Colonic mucosa (tissue), 4 donors: ENCODE data around the gene OR10S1. TPM values are rescaled to one million over a fixed set of nuclear protein-coding genes. Genes with fewer than 3 reads are reported as not detected.
"Not testable (repeated sequence)": the region's sequence is repeated elsewhere in the genome, so short reads cannot be mapped to it uniquely, and the experiment has no call there.

ENCODE experiments used
- DNase-seq: peaks from one replicate; pipeline ENCODE4 v3.0.0-alpha.2; 2020
- H3K27ac ChIP-seq: fragments of 200-600 bp; one replicate; pipeline ENCODE4 v1.8.0; 2021
- H3K27me3 ChIP-seq: fragments of 200-600 bp; one replicate; pipeline ENCODE4 v1.8.0; 2021
- H3K36me3 ChIP-seq: fragments of 200-600 bp; one replicate; pipeline ENCODE4 v1.8.0; 2021
- H3K4me1 ChIP-seq: fragments of 200-600 bp; one replicate; pipeline ENCODE4 v1.8.0; 2021; ENCODE audit warnings: mild to moderate bottlenecking
- H3K4me3 ChIP-seq: fragments of 200-600 bp; one replicate; pipeline ENCODE4 v1.8.0; 2021
- H3K9ac ChIP-seq, 2 donors: one replicate each; pipeline ENCODE4 v1.7.0; 2013; ENCODE audit warnings: control low read depth in 2 of 2, low read depth in 2 of 2, low read length in 2 of 2
- H3K9me3 ChIP-seq: fragments of 200-600 bp; one replicate; pipeline ENCODE4 v1.8.0; 2021
- intact Hi-C: fragments of 100-400 bp; cut with DNase I; formaldehyde crosslinking; loops from one replicate; pipeline ENCODE4 v1.14.1; 2022
- total RNA-seq, 2 donors: library from RNA; stranded (reverse); fragmentation: NEBNext Ultra II Directional in 1 of 2; extraction: Animal tissue kit (Norgen Biotek cat#: 25700) in 1 of 2; gene quantifications; one replicate each; pipeline ENCODE4 v1.2.1, GENCODE V29; 2021
- TF ChIP-seq, protein P1 (sequence below): fragments of 200-600 bp; IDR thresholded peaks from one replicate; pipeline ENCODE4 v1.8.0; 2022; ENCODE audit warnings: antibody characterized with exemption, mild to moderate bottlenecking
- donor health status: healthy.
- donor health status: DM: no; HTN: no; CAD: no.
- donor health status: DM: no; HTN: no; CAD: no.

OR10S1 gene, protein sequence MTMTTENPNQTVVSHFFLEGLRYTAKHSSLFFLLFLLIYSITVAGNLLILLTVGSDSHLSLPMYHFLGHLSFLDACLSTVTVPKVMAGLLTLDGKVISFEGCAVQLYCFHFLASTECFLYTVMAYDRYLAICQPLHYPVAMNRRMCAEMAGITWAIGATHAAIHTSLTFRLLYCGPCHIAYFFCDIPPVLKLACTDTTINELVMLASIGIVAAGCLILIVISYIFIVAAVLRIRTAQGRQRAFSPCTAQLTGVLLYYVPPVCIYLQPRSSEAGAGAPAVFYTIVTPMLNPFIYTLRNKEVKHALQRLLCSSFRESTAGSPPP
- total RNA-seq = not detected

DNA sequence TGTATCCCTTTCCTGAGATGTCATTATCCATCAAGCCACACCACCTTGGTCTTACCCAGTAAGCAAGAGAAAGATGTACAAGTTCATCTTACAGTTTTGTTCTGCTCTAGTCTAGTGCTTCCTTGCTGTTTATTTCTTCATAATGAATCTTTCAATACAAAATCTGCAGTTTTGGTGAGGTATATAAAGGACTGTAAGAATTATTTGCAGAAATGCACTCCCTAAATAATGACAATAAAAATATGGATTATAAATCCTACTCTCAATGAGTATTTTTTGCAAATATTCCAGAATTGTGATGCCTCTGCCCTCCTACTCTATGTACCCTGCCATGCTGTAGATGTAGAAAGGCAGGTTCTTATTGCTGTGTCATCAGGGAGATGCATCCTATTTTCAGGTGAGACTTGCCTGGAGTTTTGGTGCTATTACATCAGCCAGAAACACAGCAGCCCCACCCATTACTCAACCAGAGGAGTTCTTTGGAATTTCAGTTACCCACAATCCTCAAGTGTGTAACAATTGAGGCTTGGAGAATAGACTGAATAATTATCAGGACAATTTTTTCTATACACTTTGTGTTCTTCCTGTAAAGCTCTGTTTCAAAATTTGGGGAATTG is at the start of gene OR10S1:
Gene OR10S1 (minus strand): TSS at position 51 of the 617 bp plus-strand sequence. CDS start 117 bp downstream, outside the sequence.
- TF ChIP-seq, protein P1, sequence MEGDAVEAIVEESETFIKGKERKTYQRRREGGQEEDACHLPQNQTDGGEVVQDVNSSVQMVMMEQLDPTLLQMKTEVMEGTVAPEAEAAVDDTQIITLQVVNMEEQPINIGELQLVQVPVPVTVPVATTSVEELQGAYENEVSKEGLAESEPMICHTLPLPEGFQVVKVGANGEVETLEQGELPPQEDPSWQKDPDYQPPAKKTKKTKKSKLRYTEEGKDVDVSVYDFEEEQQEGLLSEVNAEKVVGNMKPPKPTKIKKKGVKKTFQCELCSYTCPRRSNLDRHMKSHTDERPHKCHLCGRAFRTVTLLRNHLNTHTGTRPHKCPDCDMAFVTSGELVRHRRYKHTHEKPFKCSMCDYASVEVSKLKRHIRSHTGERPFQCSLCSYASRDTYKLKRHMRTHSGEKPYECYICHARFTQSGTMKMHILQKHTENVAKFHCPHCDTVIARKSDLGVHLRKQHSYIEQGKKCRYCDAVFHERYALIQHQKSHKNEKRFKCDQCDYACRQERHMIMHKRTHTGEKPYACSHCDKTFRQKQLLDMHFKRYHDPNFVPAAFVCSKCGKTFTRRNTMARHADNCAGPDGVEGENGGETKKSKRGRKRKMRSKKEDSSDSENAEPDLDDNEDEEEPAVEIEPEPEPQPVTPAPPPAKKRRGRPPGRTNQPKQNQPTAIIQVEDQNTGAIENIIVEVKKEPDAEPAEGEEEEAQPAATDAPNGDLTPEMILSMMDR = no peak
- H3K4me1 ChIP-seq = no peaks in the 10 kb centered on the region
- H3K9me3 ChIP-seq = no peaks in the 10 kb centered on the region
- H3K4me3 ChIP-seq = no peak within 1 kb of the TSS
- H3K27me3 ChIP-seq = no peaks in the 10 kb centered on the region
- H3K27ac ChIP-seq = no peak within 1 kb of the TSS
- H3K9ac ChIP-seq = no peak within 1 kb of the TSS
- no peak for DNase-seq
- intact Hi-C loops = no loop called here
- no peaks in the 10 kb centered on the region for H3K36me3 ChIP-seq

DNA sequence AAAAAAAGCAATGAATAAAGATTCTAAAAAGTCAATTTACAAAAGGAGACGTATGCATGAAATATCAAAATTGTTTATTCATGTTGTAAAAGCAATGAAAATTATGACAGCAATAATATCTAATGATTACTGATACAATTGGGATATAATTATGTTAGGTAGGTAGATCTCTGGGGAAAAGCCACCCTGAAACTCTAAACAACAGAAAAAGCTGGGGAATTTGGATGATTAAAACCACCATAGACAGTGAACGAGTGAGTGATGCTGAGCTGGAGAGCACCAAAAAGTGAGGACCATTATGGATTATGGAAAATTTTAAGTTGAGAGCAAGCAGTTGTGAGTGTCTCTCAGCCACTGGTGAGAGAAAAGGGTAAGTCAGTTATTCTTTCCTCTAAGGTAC is 48.9 kb upstream of the OR10S1 start, which contains the start of gene OR10G8:
Gene OR10G8 (plus strand): TSS at position 301 of the 400 bp plus-strand sequence. CDS start 2,825 bp downstream, outside the sequence.
- TF ChIP-seq, protein P1 = no peak
- H3K9ac ChIP-seq = no peak within 1 kb of the TSS
- intact Hi-C loops = no loop called here
- no peaks in the 10 kb centered on the region for H3K4me1 ChIP-seq
- no peaks in the 10 kb centered on the region for H3K36me3 ChIP-seq
- no peak for DNase-seq
- no peaks in the 10 kb centered on the region for H3K27me3 ChIP-seq
- no peaks in the 10 kb centered on the region for H3K9me3 ChIP-seq
- H3K27ac ChIP-seq = no peak within 1 kb of the TSS
- no peak within 1 kb of the TSS for H3K4me3 ChIP-seq

DNA sequence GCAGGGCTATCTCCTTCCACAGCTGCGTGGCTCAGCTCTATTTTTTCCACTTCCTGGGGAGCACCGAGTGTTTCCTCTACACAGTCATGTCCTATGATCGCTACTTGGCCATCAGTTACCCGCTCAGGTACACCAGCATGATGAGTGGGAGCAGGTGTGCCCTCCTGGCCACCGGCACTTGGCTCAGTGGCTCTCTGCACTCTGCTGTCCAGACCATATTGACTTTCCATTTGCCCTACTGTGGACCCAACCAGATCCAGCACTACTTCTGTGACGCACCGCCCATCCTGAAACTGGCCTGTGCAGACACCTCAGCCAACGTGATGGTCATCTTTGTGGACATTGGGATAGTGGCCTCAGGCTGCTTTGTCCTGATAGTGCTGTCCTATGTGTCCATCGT is 38.3 kb upstream of the OR10S1 start:
- H3K9ac ChIP-seq, H3K36me3 ChIP-seq, intact Hi-C loops, H3K27me3 ChIP-seq, H3K9me3 ChIP-seq, H3K4me1 ChIP-seq, DNase-seq, H3K27ac ChIP-seq, H3K4me3 ChIP-seq: not testable (repeated sequence)

DNA sequence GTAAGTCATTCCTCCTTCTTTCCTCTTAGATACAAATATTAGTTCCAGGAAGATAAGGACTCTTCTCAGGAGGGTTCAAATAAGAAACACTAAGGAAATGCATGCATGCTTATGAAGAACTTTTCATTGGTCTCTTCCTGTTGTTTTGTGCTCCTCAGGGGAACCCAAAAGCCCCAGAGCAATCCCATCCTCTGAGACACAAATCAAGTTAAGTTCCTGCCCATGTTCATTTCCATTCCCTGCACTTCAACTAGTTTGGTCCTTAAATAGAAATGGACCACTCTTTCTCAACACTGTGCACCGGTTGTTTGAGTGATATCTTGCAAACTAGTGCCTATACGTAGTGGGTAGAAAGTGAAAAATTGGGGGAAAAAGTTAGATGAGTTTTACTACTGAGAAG is 35.1 kb upstream of the OR10S1 start, which contains the start of gene OR10G4:
Gene OR10G4 (plus strand): TSS at position 301 of the 400 bp plus-strand sequence. CDS start 2,578 bp downstream, outside the sequence.
- intact Hi-C loops = no loop called here
- Histone ChIP-seq H3K9me3 (no peaks in the 10 kb centered on the region), H3K27me3 (no peaks in the 10 kb centered on the region), H3K4me1 (no peaks in the 10 kb centered on the region), H3K36me3 (no peaks in the 10 kb centered on the region), H3K27ac (no peak within 1 kb of the TSS), H3K9ac (no peak within 1 kb of the TSS), H3K4me3 (no peak within 1 kb of the TSS)
- TF ChIP-seq, protein P1 = no peak
- DNase-seq = no peak

DNA sequence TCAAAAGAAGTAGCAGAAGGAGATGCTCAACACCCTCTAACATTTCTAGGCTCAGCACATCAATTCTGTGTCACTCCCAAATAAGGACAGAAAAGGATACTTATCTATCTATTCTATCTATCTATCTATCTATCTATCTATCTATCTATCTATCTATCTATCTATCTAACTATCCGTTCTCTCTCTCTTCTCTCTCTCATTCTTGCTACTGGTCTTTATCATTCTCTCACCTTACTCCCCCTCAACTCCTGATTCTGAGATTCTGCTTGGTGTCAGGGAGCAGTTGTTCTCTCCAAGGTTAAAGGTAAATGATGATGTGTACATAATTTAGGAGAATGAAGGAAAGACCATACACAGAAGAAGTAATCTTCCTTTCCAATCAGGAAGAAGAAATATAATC is 17.5 kb upstream of the OR10S1 start, which contains the start of gene OR10G6:
Gene OR10G6 (minus strand): TSS at position 43 of the 400 bp plus-strand sequence. CDS start 0 bp downstream, at position 43.
- Histone ChIP-seq H3K9me3 (no peaks in the 10 kb centered on the region), H3K4me1 (no peaks in the 10 kb centered on the region), H3K27ac (no peak within 1 kb of the TSS), H3K36me3 (no peaks in the 10 kb centered on the region), H3K27me3 (no peaks in the 10 kb centered on the region), H3K9ac (no peak within 1 kb of the TSS), H3K4me3 (no peak within 1 kb of the TSS)
- TF ChIP-seq, protein P1 = no peak
- intact Hi-C loops = no loop called here
- DNase-seq = no peak

DNA sequence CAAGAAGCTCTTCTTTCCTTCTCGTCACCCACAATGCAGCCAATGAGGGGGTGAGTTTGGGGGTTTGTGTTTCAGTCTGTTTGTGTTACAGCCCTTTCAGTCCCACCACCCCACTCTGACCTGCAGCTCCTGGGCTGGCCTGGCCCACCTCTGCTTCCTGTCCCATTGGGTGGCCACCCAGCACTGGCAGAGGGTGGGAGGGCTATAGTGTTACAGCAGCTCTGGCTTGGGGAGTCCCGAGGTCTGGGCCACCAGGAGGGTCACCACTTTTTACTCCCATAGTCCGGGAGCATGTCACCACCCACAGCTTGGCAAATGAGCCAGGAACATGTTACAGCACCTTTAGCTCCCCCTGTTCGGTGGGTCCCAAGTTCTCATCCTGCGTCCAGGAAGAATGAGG is 1.7 kb upstream of the OR10S1 start:
- DNase-seq = no peak
- Histone ChIP-seq H3K36me3 (no peaks in the 10 kb centered on the region), H3K27me3 (no peaks in the 10 kb centered on the region), H3K4me1 (no peaks in the 10 kb centered on the region), H3K9ac (no peak overlapping the region), H3K4me3 (no peak overlapping the region), H3K9me3 (no peaks in the 10 kb centered on the region), H3K27ac (no peak overlapping the region)
- TF ChIP-seq, protein P1 = no peak
- intact Hi-C loops = no loop called here
